Ascending aorta (tissue), 2 donors: ENCODE results near the gene HAUS8. TPM values are rescaled to one million over a fixed set of nuclear protein-coding genes. Genes with fewer than 3 reads are reported as not detected.

ENCODE experiments used
- DNase-seq, 2 donors: peaks; one replicate each; pipeline ENCODE4 v3.0.0-alpha.2; 2019; ENCODE audit warnings: low spot score in 2 of 2
- H3K27ac ChIP-seq, 2 donors: fragments of 200-600 bp; sonication (generic); one replicate each; pipeline ENCODE4 v1.5.1; 2016 to 2017; ENCODE audit warnings: mild to moderate bottlenecking in 1 of 2
- H3K27me3 ChIP-seq: fragments of 200-600 bp; sonication (generic); one replicate; pipeline ENCODE4 v1.5.1; 2017
- H3K36me3 ChIP-seq, 2 donors: fragments of 200-600 bp; sonication (generic); one replicate each; pipeline ENCODE4 v1.5.1; 2016
- H3K4me1 ChIP-seq, 2 donors: fragments of 200-600 bp; sonication (generic); one replicate each; pipeline ENCODE4 v1.5.1; 2016 to 2017; ENCODE audit warnings: mild to moderate bottlenecking in 1 of 2
- H3K4me3 ChIP-seq, 2 donors: fragments of 200-600 bp; sonication (generic); one replicate each; pipeline ENCODE4 v1.5.1; 2016 to 2017; ENCODE audit warnings: mild to moderate bottlenecking in 1 of 2
- H3K9me3 ChIP-seq, 2 donors: fragments of 200-600 bp; sonication (generic); one replicate each; pipeline ENCODE4 v1.5.1; 2016
- intact Hi-C: fragments of 100-400 bp; cut with DNase I; formaldehyde crosslinking; loops from one replicate; pipeline ENCODE4 v1.15.1; 2023
- total RNA-seq: library from RNA; depleted of rRNA; stranded (reverse); fragments of >200 nt; gene quantifications from one replicate; pipeline ENCODE4 v1.1.0, GENCODE V29; 2016
- TF ChIP-seq, protein P1 (sequence below), 3 experiments: fragments of 200-600 bp in 2 of 3; fragments of 450-650 bp in 1 of 3; sonication (generic) in 2 of 3; IDR thresholded peaks; one replicate each; pipeline ENCODE4 v1.5.1; 2016 to 2019; ENCODE audit warnings: antibody characterized with exemption in 3 of 3, mild to moderate bottlenecking in 1 of 3, moderate library complexity in 1 of 3

Gene HAUS8
- total RNA-seq, 1 donor from 2014 or later: 4.3 TPM

DNA sequence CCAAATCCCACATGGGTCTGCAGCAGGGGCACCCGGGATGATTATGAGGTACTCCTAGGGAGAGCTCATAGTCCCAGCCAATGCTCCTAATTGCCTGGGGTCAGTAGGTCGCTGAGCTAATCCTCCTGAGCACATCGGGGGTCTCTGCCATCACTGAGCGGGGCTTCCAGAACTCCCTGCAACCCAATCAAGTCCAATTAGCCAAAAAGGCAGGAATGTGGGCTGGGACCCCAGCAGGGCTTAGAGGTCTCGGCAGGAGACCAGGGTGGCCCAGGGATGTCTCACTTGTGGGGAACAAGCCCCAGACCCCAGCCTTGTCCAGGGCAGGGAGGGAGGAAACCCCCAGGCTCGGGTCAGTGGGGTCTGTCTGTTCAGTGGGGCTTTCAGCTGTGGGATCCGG is 31.5 kb downstream of the HAUS8 start:
- H3K4me3 ChIP-seq: no peak overlapping the region
- peaks cover 0 to 1% of the 10 kb centered on the region in 2 donors for H3K36me3 ChIP-seq
- TF ChIP-seq, protein P1, sequence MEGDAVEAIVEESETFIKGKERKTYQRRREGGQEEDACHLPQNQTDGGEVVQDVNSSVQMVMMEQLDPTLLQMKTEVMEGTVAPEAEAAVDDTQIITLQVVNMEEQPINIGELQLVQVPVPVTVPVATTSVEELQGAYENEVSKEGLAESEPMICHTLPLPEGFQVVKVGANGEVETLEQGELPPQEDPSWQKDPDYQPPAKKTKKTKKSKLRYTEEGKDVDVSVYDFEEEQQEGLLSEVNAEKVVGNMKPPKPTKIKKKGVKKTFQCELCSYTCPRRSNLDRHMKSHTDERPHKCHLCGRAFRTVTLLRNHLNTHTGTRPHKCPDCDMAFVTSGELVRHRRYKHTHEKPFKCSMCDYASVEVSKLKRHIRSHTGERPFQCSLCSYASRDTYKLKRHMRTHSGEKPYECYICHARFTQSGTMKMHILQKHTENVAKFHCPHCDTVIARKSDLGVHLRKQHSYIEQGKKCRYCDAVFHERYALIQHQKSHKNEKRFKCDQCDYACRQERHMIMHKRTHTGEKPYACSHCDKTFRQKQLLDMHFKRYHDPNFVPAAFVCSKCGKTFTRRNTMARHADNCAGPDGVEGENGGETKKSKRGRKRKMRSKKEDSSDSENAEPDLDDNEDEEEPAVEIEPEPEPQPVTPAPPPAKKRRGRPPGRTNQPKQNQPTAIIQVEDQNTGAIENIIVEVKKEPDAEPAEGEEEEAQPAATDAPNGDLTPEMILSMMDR (IDR thresholded peaks at IDR 0.05): no peak
- no peaks in the 10 kb centered on the region for H3K4me1 ChIP-seq
- no peaks in the 10 kb centered on the region for H3K27me3 ChIP-seq
- H3K27ac ChIP-seq: no peak overlapping the region
- intact Hi-C loops: no loop called here
- H3K9me3 ChIP-seq: no peaks in the 10 kb centered on the region
- DNase-seq: no peak

DNA sequence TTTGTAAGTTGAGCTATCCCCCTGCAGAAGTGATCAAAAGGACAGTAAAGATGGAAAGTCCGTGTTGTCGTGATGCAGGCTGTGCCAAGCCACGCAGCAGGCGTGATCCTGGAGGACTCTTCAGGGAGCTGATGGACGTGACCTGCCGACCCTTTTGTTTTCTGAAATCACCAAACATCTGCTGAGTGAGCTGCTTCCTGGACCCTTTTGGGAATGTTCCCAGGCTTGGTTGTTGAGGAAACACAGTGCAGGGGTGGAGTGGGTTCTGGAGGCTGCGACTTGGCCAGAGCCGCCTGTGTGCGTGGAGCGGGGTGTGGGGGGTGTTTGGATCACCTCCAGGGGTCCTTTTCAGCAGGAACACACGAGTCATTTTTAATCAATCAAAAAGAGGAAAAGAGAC is 33.3 kb downstream of the HAUS8 start:
- Histone ChIP-seq H3K9me3 (no peaks in the 10 kb centered on the region), H3K4me1 (no peaks in the 10 kb centered on the region), H3K36me3 (no peaks in the 10 kb centered on the region), H3K4me3 (no peak overlapping the region), H3K27ac (no peak overlapping the region), H3K27me3 (no peaks in the 10 kb centered on the region)
- intact Hi-C loops: no loop called here
- TF ChIP-seq, protein P1 (IDR thresholded peaks at IDR 0.05): no peak
- DNase-seq: no peak

DNA sequence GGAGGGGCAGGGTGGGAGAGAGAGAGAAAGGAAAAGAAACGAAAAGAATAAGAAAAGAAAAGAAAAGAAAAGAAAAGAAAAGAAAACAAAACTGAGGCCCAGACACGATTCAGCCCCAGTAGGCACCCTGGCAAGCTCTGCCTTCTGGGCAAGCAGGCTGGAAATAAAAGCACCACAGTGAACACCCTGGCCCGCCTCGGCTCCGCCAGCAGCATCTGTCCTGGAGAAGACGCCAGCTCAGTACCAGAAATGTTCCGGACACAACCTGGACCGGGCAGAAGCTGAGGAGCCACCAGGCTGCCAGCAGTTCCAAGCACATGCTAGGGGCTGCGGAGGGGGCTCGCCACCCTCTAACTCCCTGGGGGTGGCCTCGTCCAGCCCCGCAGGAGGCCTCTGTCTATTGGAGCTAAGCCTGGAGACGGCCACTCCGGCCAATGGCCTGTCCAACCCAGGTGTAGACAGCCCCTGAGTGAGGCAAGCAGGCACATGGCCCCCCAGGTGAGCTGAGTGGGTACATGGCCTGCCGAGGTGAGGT is 37.2 kb downstream of the HAUS8 start:
- H3K27me3 ChIP-seq: no peaks in the 10 kb centered on the region
- TF ChIP-seq, protein P1 (IDR thresholded peaks at IDR 0.05): no peak
- no peaks in the 10 kb centered on the region for H3K4me1 ChIP-seq
- no peak for DNase-seq
- H3K9me3 ChIP-seq: no peaks in the 10 kb centered on the region
- no peak overlapping the region for H3K27ac ChIP-seq
- intact Hi-C loops: no loop called here
- H3K36me3 ChIP-seq: no peaks in the 10 kb centered on the region
- no peak overlapping the region for H3K4me3 ChIP-seq

DNA sequence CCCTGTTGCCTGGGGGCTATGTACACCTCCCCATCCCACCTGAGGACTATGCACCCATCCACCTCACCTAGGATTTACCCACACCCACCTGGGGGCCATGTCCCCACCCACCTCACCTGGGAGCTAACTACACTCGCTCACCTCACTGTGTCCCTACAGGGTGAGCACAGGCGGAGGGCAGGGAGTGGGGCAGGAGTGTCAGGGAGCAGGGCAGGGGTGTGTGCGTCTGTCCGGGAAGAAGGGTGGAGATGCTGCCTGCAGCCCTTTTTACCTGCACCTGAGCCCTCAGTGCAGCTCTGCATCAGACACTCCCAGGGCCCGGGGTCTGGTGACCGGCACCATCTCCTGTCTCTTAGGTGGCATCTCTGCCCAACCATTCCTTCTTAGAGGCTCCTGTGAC is 38.1 kb downstream of the HAUS8 start:
- no peak for DNase-seq
- Histone ChIP-seq H3K4me3 (no peak overlapping the region), H3K9me3 (no peaks in the 10 kb centered on the region), H3K27ac (no peak overlapping the region), H3K27me3 (no peaks in the 10 kb centered on the region), H3K4me1 (no peaks in the 10 kb centered on the region), H3K36me3 (no peaks in the 10 kb centered on the region)
- TF ChIP-seq, protein P1 (IDR thresholded peaks at IDR 0.05): no peak
- intact Hi-C loops: no loop called here

DNA sequence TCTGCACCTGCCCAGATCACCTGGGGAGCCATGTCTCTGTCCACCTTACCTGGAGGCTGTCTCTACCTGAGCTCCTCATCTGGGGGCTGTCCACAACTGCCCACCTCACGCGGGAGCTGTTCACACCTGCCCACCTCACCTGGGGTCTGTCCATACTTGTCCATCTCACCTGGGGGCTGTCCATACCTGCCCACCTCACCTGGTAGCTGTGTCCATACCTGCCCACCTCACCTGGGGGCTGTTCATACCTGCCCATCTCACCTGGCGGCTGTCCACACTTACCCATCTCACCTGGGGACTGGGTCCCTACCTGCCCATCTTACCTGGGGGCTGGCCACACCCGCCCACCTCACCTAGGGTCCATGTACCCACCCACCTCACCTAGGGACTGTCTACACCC is 38.6 kb downstream of the HAUS8 start:
- no peaks in the 10 kb centered on the region for H3K9me3 ChIP-seq
- intact Hi-C loops: no loop called here
- TF ChIP-seq, protein P1 (IDR thresholded peaks at IDR 0.05): no peak
- no peak overlapping the region for H3K4me3 ChIP-seq
- H3K27me3 ChIP-seq: no peaks in the 10 kb centered on the region
- no peaks in the 10 kb centered on the region for H3K36me3 ChIP-seq
- H3K4me1 ChIP-seq: no peaks in the 10 kb centered on the region
- DNase-seq: no peak
- no peak overlapping the region for H3K27ac ChIP-seq

DNA sequence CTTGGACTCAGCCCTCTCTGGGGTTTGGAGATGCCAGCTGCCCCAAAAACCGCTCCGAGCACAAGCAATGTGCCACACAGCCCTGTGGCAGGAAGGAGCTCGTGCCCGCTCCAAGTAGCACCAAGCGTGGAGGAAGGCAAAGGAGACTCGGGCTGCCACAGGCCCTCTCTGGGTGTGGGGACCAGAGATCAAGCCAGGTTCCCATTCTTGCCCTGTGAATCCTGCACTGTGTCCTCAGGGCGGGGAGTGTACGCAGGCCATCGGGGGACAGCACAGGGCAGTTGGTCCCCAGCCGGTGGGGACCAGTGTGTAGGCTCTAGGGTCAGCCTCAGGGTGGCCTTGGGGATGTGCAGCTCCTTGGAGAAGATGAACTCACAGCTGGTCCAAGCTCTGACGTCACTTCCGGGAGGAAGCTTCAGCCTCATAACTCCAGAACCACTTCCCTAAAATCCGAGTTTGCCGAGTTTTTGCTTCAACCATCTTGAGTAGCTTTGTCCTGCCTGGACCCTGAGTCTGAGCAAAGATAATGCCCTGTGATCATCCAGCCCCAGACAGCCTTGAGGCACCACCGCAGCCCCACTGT is 39.3 kb downstream of the HAUS8 start:
- Histone ChIP-seq H3K4me1 (no peaks in the 10 kb centered on the region), H3K36me3 (no peaks in the 10 kb centered on the region), H3K27ac (no peak overlapping the region), H3K27me3 (no peaks in the 10 kb centered on the region), H3K9me3 (no peaks in the 10 kb centered on the region), H3K4me3 (no peak overlapping the region)
- intact Hi-C loops: no loop called here
- TF ChIP-seq, protein P1 (IDR thresholded peaks at IDR 0.05): no peak
- peak; percentile 16 to 73 for DNase-seq
